NCI-H460 (cell line): ENCODE data around the gene ABCC1. TPM values are rescaled to one million over a fixed set of nuclear protein-coding genes. Genes with fewer than 3 reads are reported as not detected.
A peak's percentile ranks its signal among the peaks of the same experiment; 100 is the strongest.
"Not testable (repeated sequence)": the region's sequence is repeated elsewhere in the genome, so short reads cannot be mapped to it uniquely, and the experiment has no call there.

Experiments
- DNase-seq: peaks from one replicate; pipeline ENCODE4 v3.0.0-alpha.2; 2016; ENCODE audit warnings: low read depth; ENCODE audit errors: extremely low read depth
- total RNA-seq: library from RNA; depleted of rRNA; stranded (reverse); fragments of >200 nt; shearing (Covaris generic); gene quantifications from 2 replicates; pipeline ENCODE4 v1.2.3, GENCODE V29; 2014

ABCC1 gene
- total RNA-seq, 1 experiment from 2014 or later, result 27.7 TPM

- DNase-seq, result no peak
Observed at GRCh38 chr16:15966420-15966819, 17.0 kb downstream of the ABCC1 start.

- peak; percentile 64 for DNase-seq
Observed at GRCh38 chr16:15966836-15967546, 17.6 kb downstream of the ABCC1 start.

GRCh38 chr16:15967655-15968315 lies 18.4 kb downstream of the ABCC1 start:
- DNase-seq, result no peak

- no peak for DNase-seq
Observed at GRCh38 chr16:15970202-15970601, 20.8 kb downstream of the ABCC1 start.

- no peak for DNase-seq
Observed at GRCh38 chr16:15970743-15971439, 21.5 kb downstream of the ABCC1 start.

- no peak for DNase-seq
Observed at GRCh38 chr16:15971440-15971815, 22.0 kb downstream of the ABCC1 start.

- no peak for DNase-seq
Observed at GRCh38 chr16:15972046-15972868, 22.8 kb downstream of the ABCC1 start.

GRCh38 chr16:15973421-15973820 lies 24.0 kb downstream of the ABCC1 start:
- no peak for DNase-seq

GRCh38 chr16:15974057-15974456 lies 24.6 kb downstream of the ABCC1 start:
- DNase-seq, result no peak

GRCh38 chr16:15975172-15975571 lies 25.8 kb downstream of the ABCC1 start:
- no peak for DNase-seq

- no peak for DNase-seq
Observed at GRCh38 chr16:15976225-15976812, 26.9 kb downstream of the ABCC1 start.

- no peak for DNase-seq
Observed at GRCh38 chr16:15976929-15977637, 27.7 kb downstream of the ABCC1 start.

- no peak for DNase-seq
Observed at GRCh38 chr16:15979801-15980200, 30.4 kb downstream of the ABCC1 start.

- DNase-seq, result no peak
Observed at GRCh38 chr16:15980329-15980728, 30.9 kb downstream of the ABCC1 start.

GRCh38 chr16:15981382-15981781 lies 32.0 kb downstream of the ABCC1 start:
- DNase-seq, result no peak

- not testable (repeated sequence) for DNase-seq
Observed at GRCh38 chr16:15982194-15982915, 32.9 kb downstream of the ABCC1 start.

GRCh38 chr16:15983898-15984297 lies 34.5 kb downstream of the ABCC1 start:
- no peak for DNase-seq

- no peak for DNase-seq
Observed at GRCh38 chr16:15985144-15985543, 35.7 kb downstream of the ABCC1 start.

- DNase-seq, result no peak
Observed at GRCh38 chr16:15986261-15986660, 36.8 kb downstream of the ABCC1 start.
